ENCODE measurements around the gene COLEC12.

COLEC12 gene

GRCh38 chr18:499776-500631 is 497 bp downstream of the COLEC12 start (continued):
- TF ChIP-seq PRDM2 (tag by site-specific recombination; IDR thresholded peaks at IDR 0.05; ENCODE audit: borderline replicate concordance) (no peak; the same call in 1 of the 2 replicates), ZBTB20 (tag by site-specific recombination; IDR thresholded peaks at IDR 0.05) (no peak), ZNF274 (IDR thresholded peaks at IDR 0.05; ENCODE audit: low read length) (no peak), ZNF274 (tag by site-specific recombination; IDR thresholded peaks at IDR 0.05; ENCODE audit: borderline replicate concordance) (no peak), ZNF701 (tag by site-specific recombination; IDR thresholded peaks at IDR 0.05) (no peak), ZNF704 (tag by site-specific recombination; IDR thresholded peaks at IDR 0.05) (no peak), RBAK (tag by site-specific recombination; IDR thresholded peaks at IDR 0.05) (no peak), ZNF621 (tag by site-specific recombination; IDR thresholded peaks at IDR 0.05) (no peak), ZBTB11 (tag by site-specific recombination; conservative IDR thresholded peaks at IDR 0.05; ENCODE audit: low read depth) (no peak), ZNF302 (tag by site-specific recombination; IDR thresholded peaks at IDR 0.05; ENCODE audit: low read depth) (no peak), ZNF394 (tag by site-specific recombination; IDR thresholded peaks at IDR 0.05; ENCODE audit: borderline replicate concordance) (0 out of 2 replicates have a peak, but pooled peaks have one; percentile 11), CTCF (tag by site-specific recombination; IDR thresholded peaks at IDR 0.05) (peak; percentile 48), ZBTB26 (tag by site-specific recombination; optimal IDR thresholded peaks at IDR 0.05) (peak; percentile 62), ZSCAN4 (tag by site-specific recombination; IDR thresholded peaks at IDR 0.05) (no peak), ZFHX2 (tag by site-specific recombination; conservative IDR thresholded peaks at IDR 0.05) (no peak), ZNF600 (tag by site-specific recombination; IDR thresholded peaks at IDR 0.05) (no peak), ELK4 (IDR thresholded peaks at IDR 0.05; ENCODE audit: borderline replicate concordance, low read depth, low read length) (no peak), ZNF548 (tag by site-specific recombination; IDR thresholded peaks at IDR 0.05) (no peak), GLI4 (tag by site-specific recombination; IDR thresholded peaks at IDR 0.05) (no peak), ZNF223 (tag by site-specific recombination; IDR thresholded peaks at IDR 0.05) (0 out of 2 replicates have a peak, but pooled peaks have one; percentile 1), ZNF555 (tag by site-specific recombination; conservative IDR thresholded peaks at IDR 0.05) (no peak), TRIM28 (IDR thresholded peaks at IDR 0.05; ENCODE audit: borderline replicate concordance, low read length) (no peak), SP2 (tag by site-specific recombination; IDR thresholded peaks at IDR 0.05) (peak; percentile 1; the same call in 1 of the 2 replicates)

Data from HEK293 (cell line).